ENCODE data around the gene COL15A1.

Gene COL15A1

GRCh38 chr9:98974106-98974505 is 30.4 kb downstream of the COL15A1 start:
- DNase-seq = no peak

GRCh38 chr9:98974554-98974953 is 30.8 kb downstream of the COL15A1 start:
- DNase-seq = no peak

- peak; percentile 28 to 60 for DNase-seq
These were observed 31.4 kb downstream of the COL15A1 start for GRCh38 chr9:98974994-98975712.

GRCh38 chr9:98975838-98976237 is 32.1 kb downstream of the COL15A1 start:
- no peak for DNase-seq

- DNase-seq = no peak
These were observed 33.6 kb downstream of the COL15A1 start for GRCh38 chr9:98977246-98977714.

GRCh38 chr9:98977813-98978212 is 34.1 kb downstream of the COL15A1 start:
- DNase-seq = no peak

- no peak for DNase-seq
These were observed 34.5 kb downstream of the COL15A1 start for GRCh38 chr9:98978231-98978681.

GRCh38 chr9:98980291-98980690 is 36.6 kb downstream of the COL15A1 start:
- no peak for DNase-seq

- DNase-seq = no peak
These were observed 39.9 kb downstream of the COL15A1 start for GRCh38 chr9:98983295-98984268.

GRCh38 chr9:98985596-98985995 is 41.9 kb downstream of the COL15A1 start:
- DNase-seq = no peak

- DNase-seq = no peak
These were observed 43.4 kb downstream of the COL15A1 start for GRCh38 chr9:98986866-98987651.

GRCh38 chr9:98989036-98990000 is 45.6 kb downstream of the COL15A1 start:
- no peak for DNase-seq

GRCh38 chr9:98990181-98990870 is 46.6 kb downstream of the COL15A1 start:
- DNase-seq = no peak

- DNase-seq = no peak
These were observed 48.6 kb downstream of the COL15A1 start for GRCh38 chr9:98992107-98992884.

GRCh38 chr9:98992885-98993569 is 49.3 kb downstream of the COL15A1 start:
- no peak for DNase-seq

- peak in 1 of 2 donors; percentile 40 for DNase-seq
These were observed 49.9 kb downstream of the COL15A1 start for GRCh38 chr9:98993570-98993945.

GRCh38 chr9:98994172-98995058 is 50.7 kb downstream of the COL15A1 start:
- no peak for DNase-seq

- DNase-seq = no peak
These were observed 51.5 kb downstream of the COL15A1 start for GRCh38 chr9:98995059-98995671.
